HEK293 (cell line): Measurements from ENCODE around the gene ZNF311.

ENCODE experiments used
- CTCF ChIA-PET: fragments of 350-600 bp; formaldehyde crosslinking; extraction: SDS; loops from one replicate; lab custom pipeline; 2021; ENCODE audit warnings: antibody characterized with exemption; lab: Yijun Ruan, JAX
- POLR2A ChIA-PET: fragments of 300-600 bp; formaldehyde crosslinking; extraction: SDS; loops from one replicate; lab custom pipeline; 2020; ENCODE audit warnings: antibody characterized with exemption, inconsistent platforms; lab: Yijun Ruan, JAX
- H3K27ac ChIP-seq: fragments of 200-500 bp; sonication (Bioruptor generic); 2 replicates; pipeline ENCODE4 v1.5.1; 2014; ENCODE audit warnings: low read depth, low read length, control low read depth, inconsistent platforms; ENCODE audit errors: extremely low read depth
- H3K36me3 ChIP-seq, 2 experiments: fragments of 200-500 bp in 1 of 2; sonication (Bioruptor generic) in 1 of 2; 1 replicate in 1 of 2; 2 replicates in 1 of 2; pipeline ENCODE4 v1.5.1; 2014 to 2017; ENCODE audit warnings: inconsistent platforms in 2 of 2, low read length in 2 of 2; ENCODE audit not compliant: control insufficient read depth in 2 of 2, insufficient read depth in 1 of 2
- H3K4me1 ChIP-seq: fragments of 200-500 bp; sonication (Bioruptor generic); 2 replicates; pipeline ENCODE4 v1.5.1; 2014; ENCODE audit warnings: mild to moderate bottlenecking, low read length, inconsistent platforms; ENCODE audit not compliant: control insufficient read depth, insufficient read depth
- H3K4me3 ChIP-seq: 2 replicates; pipeline ENCODE4 v1.5.1; 2011; ENCODE audit warnings: low read depth, mild to moderate bottlenecking, control low read depth, low read length, moderate library complexity
- H3K9me3 ChIP-seq: fragments of 200-500 bp; sonication (Bioruptor generic); 2 replicates; pipeline ENCODE4 v1.5.1; 2014; ENCODE audit warnings: low read depth, low read length, inconsistent platforms; ENCODE audit not compliant: control insufficient read depth, insufficient read depth
- AEBP2 ChIP-seq: fragments of 450-650 bp; formaldehyde crosslinking; IDR thresholded peaks from 2 replicates; pipeline ENCODE4 v1.5.1; 2016; ENCODE audit warnings: missing biosample characterization, missing genetic modification characterization, borderline replicate concordance
- PRDM4 ChIP-seq: fragments of 450-650 bp; formaldehyde crosslinking; IDR thresholded peaks from 2 replicates; pipeline ENCODE4 v1.5.1; 2017; ENCODE audit warnings: missing biosample characterization, missing genetic modification characterization
- REST ChIP-seq: fragments of 450-650 bp; formaldehyde crosslinking; IDR thresholded peaks from 2 replicates; pipeline ENCODE4 v1.5.1; 2016; ENCODE audit warnings: missing biosample characterization, missing genetic modification characterization
- SALL2 ChIP-seq: fragments of 450-650 bp; formaldehyde crosslinking; IDR thresholded peaks from 2 replicates; pipeline ENCODE4 v1.5.0; 2017; ENCODE audit warnings: missing biosample characterization, mild to moderate bottlenecking, missing genetic modification characterization, borderline replicate concordance
- SP7 ChIP-seq: fragments of 450-650 bp; formaldehyde crosslinking; IDR thresholded peaks from 2 replicates; pipeline ENCODE4 v1.5.1; 2016; ENCODE audit warnings: missing biosample characterization, missing genetic modification characterization
- ZBTB10 ChIP-seq: fragments of 450-650 bp; formaldehyde crosslinking; IDR thresholded peaks from 2 replicates; pipeline ENCODE4 v1.5.1; 2016; ENCODE audit warnings: missing biosample characterization, missing genetic modification characterization
- ZBTB17 ChIP-seq: fragments of 450-650 bp; formaldehyde crosslinking; IDR thresholded peaks from 2 replicates; pipeline ENCODE4 v1.5.1; 2016; ENCODE audit warnings: missing biosample characterization, missing genetic modification characterization
- ZBTB7A ChIP-seq: fragments of 450-650 bp; formaldehyde crosslinking; IDR thresholded peaks from 2 replicates; pipeline ENCODE4 v1.5.1; 2016; ENCODE audit warnings: low read depth, missing biosample characterization, missing genetic modification characterization
- ZNF146 ChIP-seq: fragments of 450-650 bp; formaldehyde crosslinking; IDR thresholded peaks from 2 replicates; pipeline ENCODE4 v1.5.1; 2016; ENCODE audit warnings: missing biosample characterization, missing genetic modification characterization
- ZNF155 ChIP-seq: fragments of 450-650 bp; formaldehyde crosslinking; IDR thresholded peaks from 2 replicates; pipeline ENCODE4 v1.5.1; 2016; ENCODE audit warnings: missing biosample characterization, missing genetic modification characterization
- ZNF2 ChIP-seq: fragments of 450-650 bp; formaldehyde crosslinking; IDR thresholded peaks from 2 replicates; pipeline ENCODE4 v1.5.1; 2016; ENCODE audit warnings: missing biosample characterization, missing genetic modification characterization
- ZNF302 ChIP-seq: fragments of 450-650 bp; formaldehyde crosslinking; IDR thresholded peaks from 2 replicates; pipeline ENCODE4 v1.5.1; 2016; ENCODE audit warnings: missing biosample characterization, missing genetic modification characterization, low read depth
- ZNF335 ChIP-seq: fragments of 450-650 bp; formaldehyde crosslinking; conservative IDR thresholded peaks from 2 replicates; pipeline ENCODE4 v1.5.1; 2016; ENCODE audit warnings: missing biosample characterization, missing genetic modification characterization
- ZNF354C ChIP-seq: fragments of 450-650 bp; formaldehyde crosslinking; IDR thresholded peaks from 2 replicates; pipeline ENCODE4 v1.5.1; 2016; ENCODE audit warnings: missing biosample characterization, missing genetic modification characterization, low read depth, borderline replicate concordance
- ZNF529 ChIP-seq: fragments of 450-650 bp; formaldehyde crosslinking; IDR thresholded peaks from 2 replicates; pipeline ENCODE4 v1.5.1; 2017; ENCODE audit warnings: missing genetic modification characterization, missing biosample characterization; ENCODE audit not compliant: insufficient replicate concordance
- ZNF544 ChIP-seq: fragments of 450-650 bp; formaldehyde crosslinking; IDR thresholded peaks from 2 replicates; pipeline ENCODE4 v1.5.0; 2017; ENCODE audit warnings: missing biosample characterization, missing genetic modification characterization
- ZNF629 ChIP-seq: fragments of 450-650 bp; formaldehyde crosslinking; IDR thresholded peaks from 2 replicates; pipeline ENCODE4 v1.5.1; 2017; ENCODE audit warnings: missing biosample characterization, missing genetic modification characterization
- ZNF692 ChIP-seq: fragments of 450-650 bp; formaldehyde crosslinking; IDR thresholded peaks from 2 replicates; pipeline ENCODE4 v1.5.1; 2016; ENCODE audit warnings: missing biosample characterization, missing genetic modification characterization
- ZNF837 ChIP-seq: fragments of 450-650 bp; formaldehyde crosslinking; IDR thresholded peaks from 2 replicates; pipeline ENCODE4 v1.5.1; 2016; ENCODE audit warnings: missing biosample characterization, missing genetic modification characterization
- ZSCAN23 ChIP-seq: fragments of 450-650 bp; formaldehyde crosslinking; IDR thresholded peaks from 2 replicates; pipeline ENCODE4 v1.5.1; 2016; ENCODE audit warnings: missing biosample characterization, missing genetic modification characterization
- ZSCAN30 ChIP-seq: fragments of 450-650 bp; IDR thresholded peaks from 2 replicates; pipeline ENCODE4 v1.5.1; 2018; ENCODE audit warnings: missing biosample characterization, mild to moderate bottlenecking, missing genetic modification characterization, moderate library complexity
- ZXDB ChIP-seq: fragments of 450-650 bp; formaldehyde crosslinking; IDR thresholded peaks from 2 replicates; pipeline ENCODE4 v1.5.1; 2016; ENCODE audit warnings: missing biosample characterization, missing genetic modification characterization

ZNF311 gene

GRCh38 chr6:28982476-28983266 is 22.4 kb downstream of the ZNF311 start (continued):
- TF ChIP-seq ZNF2 (tag by site-specific recombination) (no peak), ZSCAN23 (tag by site-specific recombination) (no peak), AEBP2 (no peak), ZBTB17 (tag by site-specific recombination) (peak; percentile 57; the same call in 1 of the 2 replicates), ZNF155 (tag by site-specific recombination) (no peak), ZNF837 (tag by site-specific recombination) (no peak), PRDM4 (tag by site-specific recombination) (0 out of 2 replicates have a peak, but pooled peaks have one; percentile 15), SP7 (no peak), ZBTB10 (no peak), ZNF544 (tag by site-specific recombination) (no peak), ZNF146 (no peak)
- TF ChIP-seq, all 188 proteins: peak for 9

- ChIA-PET CTCF (interaction anchor here (0.6 to 2.2 kb wide), 5 partner anchors 8 to 170 kb away, joined by 3 to 7 read pairs (median 3); no protein-coding TSS in a partner anchor), POLR2A (interaction anchor here (0.7 to 1.9 kb wide), 6 partner anchors 36 to 646 kb away, joined by 3 to 12 read pairs (median 5); partner anchors contain the start of gene TRIM27)
- no peak overlapping the region for H3K27ac ChIP-seq
- H3K4me1 ChIP-seq, result peaks cover 5% of the 10 kb centered on the region; the same call in 1 of the 2 replicates
- peak overlapping the region; percentile 73 for H3K4me3 ChIP-seq
- no peaks in the 10 kb centered on the region for H3K36me3 ChIP-seq
- H3K9me3 ChIP-seq, result no peaks in the 10 kb centered on the region
- TF ChIP-seq ZNF354C (tag by site-specific recombination) (no peak), ZNF692 (tag by site-specific recombination) (0 out of 2 replicates have a peak, but pooled peaks have one; percentile 57), ZNF629 (peak; percentile 63), REST (no peak), ZNF529 (tag by site-specific recombination) (no peak), SP7 (peak; percentile 44; the same call in 1 of the 2 replicates), ZBTB7A (tag by site-specific recombination) (no peak), ZNF302 (tag by site-specific recombination) (no peak), ZSCAN30 (tag by site-specific recombination) (peak; percentile 71; the same call in 1 of the 2 replicates), ZNF335 (tag by site-specific recombination) (0 out of 2 replicates have a peak, but pooled peaks have one; percentile 5), SALL2 (tag by site-specific recombination) (no peak), ZXDB (tag by site-specific recombination) (0 out of 2 replicates have a peak, but pooled peaks have one; percentile 26)
These were observed 23.2 kb downstream of the ZNF311 start for GRCh38 chr6:28981833-28982475.
